HG03575 (cell line): Measurements from ENCODE around the gene GADD45A.
A peak's percentile ranks its signal among the peaks of the same experiment; 100 is the strongest.
"Not testable (repeated sequence)": the region's sequence is repeated elsewhere in the genome, so short reads cannot be mapped to it uniquely, and the experiment has no call there.

ENCODE experiments used
- ATAC-seq: cut with Tn5 transposase; IDR thresholded peaks from one replicate; pipeline ENCODE4 v1.9.1; 2021; ENCODE audit not compliant: unreplicated experiment, insufficient number of reproducible peaks, low FRiP score; ENCODE audit errors: extremely low read depth

The GADD45A gene

GRCh38 chr1:67711158-67711854 lies 26.3 kb downstream of the GADD45A start:
- no peak for ATAC-seq

GRCh38 chr1:67711855-67712212 lies 26.8 kb downstream of the GADD45A start:
- peak; percentile 81 for ATAC-seq

DNA sequence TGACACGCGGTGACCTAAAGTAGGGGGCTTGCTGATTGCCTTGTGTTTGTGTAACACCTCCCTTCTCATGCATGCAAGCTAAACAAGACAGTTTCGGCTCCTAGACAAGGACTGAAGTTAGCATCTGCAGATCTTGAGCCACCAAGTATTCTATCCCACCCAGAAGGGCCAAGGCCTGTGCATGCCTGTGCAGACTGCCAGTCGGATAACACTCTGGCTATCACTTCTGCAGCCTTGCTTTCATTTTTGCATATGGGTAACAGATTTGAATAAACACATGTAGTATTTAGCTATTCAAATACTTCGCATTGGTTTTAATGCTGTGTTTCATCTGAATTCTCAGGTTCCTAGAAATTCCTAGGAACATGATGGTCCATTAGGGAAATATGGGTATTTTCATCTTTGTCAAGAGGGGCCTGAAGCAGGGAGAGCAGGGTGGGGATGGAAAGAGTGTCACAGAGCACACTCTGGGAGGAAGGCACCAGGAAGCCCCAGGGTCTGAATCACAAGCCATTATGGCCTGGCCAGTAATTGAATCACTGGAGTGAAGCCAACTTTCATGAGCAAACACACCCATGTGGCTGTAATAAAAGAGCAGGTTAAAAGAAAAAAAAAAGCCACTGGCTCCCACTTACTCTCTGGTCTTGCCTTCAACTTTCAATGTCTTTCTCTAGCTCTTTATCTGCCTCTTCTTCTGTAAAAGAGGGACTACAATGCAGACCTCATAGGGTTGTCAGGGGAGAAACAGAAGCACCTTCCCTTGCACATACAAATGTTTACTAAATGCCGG lies 28.3 kb downstream of the GADD45A start:
- ATAC-seq = no peak

DNA sequence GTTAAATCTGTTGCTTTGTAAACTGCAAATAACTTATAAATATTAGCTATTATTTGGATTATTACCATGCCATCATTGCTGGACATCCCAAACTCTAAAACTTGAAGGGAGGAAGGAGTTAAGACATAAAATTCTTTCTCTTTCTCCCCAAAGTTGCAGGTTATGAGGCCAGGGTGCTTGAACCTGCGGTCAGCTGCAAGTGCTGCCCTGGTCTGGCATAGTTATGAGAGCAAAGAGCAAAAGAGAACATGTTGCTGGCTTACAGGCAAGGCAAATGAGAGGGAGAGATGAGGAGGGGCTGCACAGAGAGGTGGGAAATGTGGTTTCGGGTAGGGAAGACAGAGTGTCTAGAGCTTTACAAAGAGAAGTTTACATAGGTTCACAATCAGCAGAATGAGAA lies 30.8 kb downstream of the GADD45A start:
- ATAC-seq = no peak

DNA sequence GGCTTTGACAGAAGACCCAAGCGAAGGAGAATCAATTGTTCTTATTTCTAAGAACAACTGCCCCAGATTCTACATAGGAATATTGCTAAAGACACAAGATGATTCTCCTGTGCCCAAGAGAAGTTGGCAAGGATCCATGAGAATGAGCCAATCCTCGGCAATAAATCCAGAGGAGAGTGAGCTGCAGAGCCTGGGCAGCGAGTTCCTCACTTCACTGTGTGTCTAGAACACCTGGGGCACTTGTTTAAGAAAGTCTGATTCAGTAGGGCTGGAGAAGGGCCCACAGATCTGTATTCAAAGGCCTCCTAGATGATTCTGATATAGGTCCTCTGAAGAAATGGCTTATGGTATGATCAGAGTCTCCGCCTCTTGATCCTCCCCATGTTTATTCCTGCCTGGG lies 31.8 kb downstream of the GADD45A start:
- no peak for ATAC-seq

- ATAC-seq = no peak
These were observed 32.9 kb downstream of the GADD45A start for GRCh38 chr1:67717876-67718275.

GRCh38 chr1:67719329-67720196 lies 34.6 kb downstream of the GADD45A start:
- no peak for ATAC-seq

DNA sequence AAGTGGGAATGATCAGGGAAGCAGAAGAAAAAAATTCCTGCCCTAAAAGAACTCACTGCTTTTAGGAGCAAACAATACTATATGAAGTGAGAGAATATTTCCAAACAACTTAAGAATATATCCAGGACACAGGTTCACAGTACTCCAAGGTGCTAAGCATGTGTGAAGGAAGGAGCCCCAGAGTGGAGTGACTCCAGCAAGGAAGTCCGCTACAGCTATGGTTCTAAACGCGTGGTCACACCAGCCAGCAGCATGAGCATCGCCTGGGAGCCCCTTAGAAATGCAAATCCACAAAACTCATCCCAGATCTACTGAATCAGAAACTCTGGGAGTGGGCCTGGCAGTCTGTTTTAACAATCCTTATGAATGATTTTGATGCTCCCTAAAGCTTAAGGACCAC lies 36.1 kb downstream of the GADD45A start:
- no peak for ATAC-seq

- no peak for ATAC-seq
These were observed 36.8 kb downstream of the GADD45A start for GRCh38 chr1:67721650-67722291.

DNA sequence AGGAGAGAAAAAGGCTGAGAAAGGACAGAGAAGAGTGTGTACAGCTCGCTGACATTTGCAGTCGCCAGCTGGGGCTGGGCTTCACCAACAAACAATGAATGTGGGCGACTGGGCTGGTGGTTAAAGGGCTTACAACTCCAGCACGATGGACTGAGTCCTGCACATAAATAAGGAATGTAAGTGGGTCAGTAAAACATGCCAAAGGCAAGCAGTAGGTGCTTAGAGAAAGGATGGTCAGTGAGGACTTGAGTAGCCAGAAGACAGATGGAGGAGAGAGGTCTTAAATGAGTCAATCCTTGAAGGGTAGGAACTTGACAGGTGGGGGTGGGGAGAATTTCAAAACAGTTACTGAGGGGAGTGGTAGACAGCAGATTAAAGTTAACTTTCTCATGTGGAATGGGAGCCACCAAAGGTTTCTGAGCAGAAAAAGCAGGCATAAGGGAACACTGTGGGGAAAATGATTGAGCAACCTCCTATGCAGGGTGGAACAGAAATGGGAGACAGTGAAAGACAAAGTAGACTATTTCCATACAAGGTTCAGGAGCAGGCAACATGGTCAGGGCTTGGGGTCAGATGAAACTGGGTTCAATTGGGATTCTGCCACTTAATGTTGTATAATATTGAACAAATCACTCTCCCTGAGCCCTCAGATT lies 37.4 kb downstream of the GADD45A start:
- no peak for ATAC-seq

DNA sequence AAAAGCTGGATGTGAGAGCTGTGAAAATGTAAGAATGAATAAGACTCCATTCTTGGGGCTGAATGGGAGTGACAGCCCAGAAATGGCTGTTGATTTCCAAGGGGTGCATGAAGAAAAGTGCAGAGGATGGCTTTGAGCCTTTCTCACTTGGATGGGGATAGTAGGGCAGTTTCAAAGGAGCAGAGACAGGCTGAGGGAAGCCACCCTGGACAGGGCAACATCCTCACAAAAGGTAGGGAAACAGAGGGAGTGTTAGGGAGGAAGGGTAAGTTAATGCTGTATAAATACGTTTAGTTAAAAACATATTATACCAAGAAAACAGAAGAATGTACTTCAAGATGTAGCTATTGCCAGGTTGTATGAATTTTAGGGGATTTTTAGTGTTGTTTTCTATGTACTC lies 38.1 kb downstream of the GADD45A start:
- ATAC-seq = no peak

- ATAC-seq = peak; percentile 48
These were observed 38.6 kb downstream of the GADD45A start for GRCh38 chr1:67723620-67724019.

DNA sequence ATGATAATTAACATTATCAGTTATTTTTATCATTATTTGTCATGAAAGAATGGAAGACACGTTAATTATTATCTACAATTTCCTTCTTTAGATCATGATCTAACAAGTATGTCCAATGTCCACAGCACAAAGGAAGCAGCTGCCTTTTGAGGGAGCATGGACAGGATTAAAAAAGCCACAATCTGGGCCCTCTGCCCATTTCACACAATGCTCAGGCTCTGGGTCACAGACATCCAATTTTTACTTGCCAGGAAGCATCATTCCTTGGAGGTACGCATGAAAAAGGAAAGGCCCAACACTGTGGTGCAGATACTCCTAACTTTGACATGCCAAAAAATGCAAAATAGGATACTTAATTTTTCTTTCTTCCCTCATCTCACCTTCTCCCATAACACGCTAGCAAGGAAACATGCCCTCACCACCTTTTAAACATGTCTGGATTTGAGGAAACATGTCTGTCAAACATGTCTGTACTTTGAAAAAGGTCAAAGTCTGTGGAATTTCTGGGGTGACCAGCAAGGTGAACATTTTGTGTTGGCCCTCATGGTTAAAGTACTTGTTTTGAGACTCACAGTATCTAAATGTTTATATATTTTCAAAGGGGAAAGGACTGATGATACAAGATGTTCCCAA lies 40.0 kb downstream of the GADD45A start:
- ATAC-seq = no peak

GRCh38 chr1:67726224-67726623 lies 41.2 kb downstream of the GADD45A start:
- ATAC-seq = no peak

DNA sequence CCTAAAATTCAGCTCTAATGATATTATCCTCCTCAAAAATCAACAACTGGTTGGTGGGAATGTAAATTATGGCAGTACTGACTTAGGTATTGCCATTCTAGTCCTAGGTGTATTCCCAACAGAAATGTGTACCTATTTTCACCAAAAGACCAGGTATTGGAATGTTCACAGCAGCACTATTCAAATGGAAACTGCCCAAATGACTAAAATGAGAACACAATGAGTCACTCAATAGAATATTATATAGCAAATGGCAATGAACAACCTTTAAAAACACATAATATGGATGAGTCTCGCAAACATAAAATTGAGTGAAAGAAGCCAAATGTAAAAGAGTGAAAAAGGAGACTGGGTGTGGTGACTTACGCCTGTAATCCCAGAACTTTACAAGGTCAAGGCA lies 44.9 kb downstream of the GADD45A start:
- no peak for ATAC-seq

- not testable (repeated sequence) for ATAC-seq
These were observed 45.3 kb downstream of the GADD45A start for GRCh38 chr1:67730312-67730711.

DNA sequence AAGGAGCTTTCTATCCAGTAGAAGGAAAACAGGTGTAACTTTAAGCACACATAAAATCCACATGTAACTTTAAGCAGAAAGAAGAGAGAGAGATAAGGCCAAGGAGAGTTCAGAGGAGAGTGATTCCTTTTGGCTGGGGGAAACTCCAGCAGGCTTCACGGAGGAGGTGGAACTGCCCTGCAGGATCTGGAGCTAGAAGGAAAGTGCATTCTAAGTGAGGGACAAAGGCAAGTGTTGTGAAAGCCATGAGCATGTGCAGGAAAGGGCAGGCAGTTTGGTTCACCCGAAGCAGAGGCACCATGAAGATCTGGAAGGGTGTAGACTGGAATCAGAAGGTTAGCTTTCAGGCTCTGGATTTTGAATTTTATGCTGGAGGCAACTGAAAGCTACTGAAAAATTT lies 46.3 kb downstream of the GADD45A start:
- ATAC-seq = no peak

DNA sequence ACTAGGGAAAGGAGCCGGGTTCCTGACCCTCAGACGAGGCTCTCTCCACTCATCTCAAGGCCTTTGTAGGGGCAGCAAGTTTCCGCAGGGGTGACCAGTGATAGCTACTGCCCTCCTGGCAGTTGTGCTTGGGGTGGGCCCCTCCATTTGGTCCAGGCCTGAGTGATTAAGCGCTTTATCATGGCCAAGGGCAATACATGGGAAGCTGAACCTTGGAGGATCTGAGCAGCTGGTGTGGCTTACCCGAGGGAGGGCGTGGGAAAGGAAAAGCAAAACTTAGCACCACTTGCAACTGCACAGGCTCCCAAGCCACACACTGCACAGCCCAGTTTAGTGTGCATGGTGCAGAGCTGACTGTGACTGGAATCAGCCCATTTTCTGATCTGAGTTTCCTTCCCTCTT lies 47.8 kb downstream of the GADD45A start:
- ATAC-seq = peak; percentile 30
